Erythroblast (primary cell): ENCODE data around the gene STK38L.
A peak's percentile ranks its signal among the peaks of the same experiment; 100 is the strongest.

Experiments
- DNase-seq, 2 experiments: peaks; one replicate each; lab custom pipeline; 2025; lab: John Stamatoyannopoulos, UW
- GATA1 ChIP-seq: IDR thresholded peaks from 2 replicates; pipeline ENCODE4 v1.6.1; 2011; ENCODE audit warnings: low read depth, mild to moderate bottlenecking, control low read depth, low read length, moderate library complexity
- POLR2A ChIP-seq: IDR thresholded peaks from 2 replicates; pipeline ENCODE4 v1.6.1; 2011; ENCODE audit warnings: mild to moderate bottlenecking, low read length

Gene STK38L

DNA sequence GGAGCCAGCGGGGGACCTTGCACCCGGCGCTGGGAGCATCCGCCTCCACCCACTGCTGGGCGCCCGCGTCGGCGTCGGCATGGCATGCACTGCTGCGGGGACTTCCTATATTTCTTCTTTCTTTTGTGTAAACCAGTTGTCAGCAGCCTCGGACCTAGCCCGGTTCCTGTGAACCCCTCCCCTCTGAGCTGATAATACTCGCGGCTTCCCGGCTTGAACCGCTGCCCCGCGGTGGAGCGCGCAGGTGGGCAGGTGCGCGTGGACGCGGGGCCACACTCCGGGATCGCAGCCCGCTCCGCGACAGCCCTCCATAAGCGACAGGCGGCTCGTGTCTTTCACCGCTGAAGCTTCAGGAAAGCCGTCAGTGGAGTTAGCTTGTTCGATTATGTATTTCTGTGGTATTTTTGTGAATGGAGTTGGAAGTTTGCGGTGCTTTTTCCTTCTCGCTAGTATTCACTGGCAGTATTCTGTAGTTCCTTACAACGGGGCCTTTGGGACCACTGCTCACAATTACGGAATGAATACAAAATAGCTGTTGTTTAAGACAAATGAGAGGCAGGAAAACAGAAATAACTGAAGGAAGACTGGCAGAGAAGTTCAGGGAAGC, 89.4 kb downstream of the STK38L start:
- peak; percentile 42 to 44 for DNase-seq
- no peak for TF ChIP-seq POLR2A
- TF ChIP-seq GATA1, result no peak

- peak; percentile 42 to 78 for DNase-seq
- peak; percentile 24 for TF ChIP-seq POLR2A
- TF ChIP-seq GATA1, result no peak
These were observed 90.1 kb downstream of the STK38L start for GRCh38 chr12:27334042-27334720.

- TF ChIP-seq POLR2A (no peak), GATA1 (no peak)
- no peak for DNase-seq
These were observed 90.6 kb downstream of the STK38L start for GRCh38 chr12:27334721-27335082.

GRCh38 chr12:27335364-27336281, 91.5 kb downstream of the STK38L start:
- TF ChIP-seq GATA1 (no peak), POLR2A (no peak)
- DNase-seq, result no peak

GRCh38 chr12:27336282-27336653, 92.2 kb downstream of the STK38L start:
- TF ChIP-seq POLR2A (no peak), GATA1 (no peak)
- no peak for DNase-seq

DNA sequence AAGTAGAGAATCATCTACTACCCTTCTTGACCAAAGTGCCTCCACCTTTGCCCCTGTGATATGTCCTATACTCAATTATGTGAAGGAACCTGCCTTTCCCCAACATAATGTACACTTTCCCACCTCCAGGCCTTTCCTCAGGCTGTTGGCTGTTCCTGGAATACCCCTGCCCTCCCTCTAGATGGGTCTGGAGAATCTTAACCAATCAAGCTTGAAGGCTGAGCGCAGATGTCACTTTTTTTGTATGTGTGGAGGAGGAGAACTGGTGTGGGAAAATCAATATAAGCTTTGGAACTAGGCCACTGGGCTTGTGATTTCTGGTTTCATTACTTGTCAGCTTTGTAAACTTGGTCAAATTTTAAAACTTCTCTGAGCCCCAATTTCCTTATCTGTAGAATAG, 93.3 kb downstream of the STK38L start:
- no peak for DNase-seq
- TF ChIP-seq POLR2A (no peak), GATA1 (no peak)

- TF ChIP-seq GATA1 (no peak), POLR2A (no peak)
- no peak for DNase-seq
These were observed 94.4 kb downstream of the STK38L start for GRCh38 chr12:27338473-27338872.

GRCh38 chr12:27340971-27341370, 96.9 kb downstream of the STK38L start:
- no peak for DNase-seq
- TF ChIP-seq POLR2A (no peak), GATA1 (no peak)

DNA sequence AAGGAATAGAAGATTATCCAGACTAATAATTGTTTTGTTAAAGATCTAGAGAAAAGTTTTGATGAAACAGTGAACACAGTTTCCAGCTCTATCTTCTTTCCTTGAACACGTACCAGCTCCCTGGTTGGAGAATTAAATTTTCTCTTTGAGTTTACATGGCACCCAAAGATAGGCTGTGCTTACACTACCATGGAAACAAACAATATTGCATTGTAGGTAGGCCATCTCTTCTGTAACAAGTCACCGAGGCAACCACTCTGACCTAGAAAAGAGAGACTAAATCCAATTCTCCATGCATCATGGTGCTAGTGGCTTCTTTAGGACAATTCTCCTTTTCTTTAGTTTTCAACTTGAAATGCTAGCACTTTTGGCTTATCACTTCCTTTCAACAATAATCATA, 98.5 kb downstream of the STK38L start:
- no peak for TF ChIP-seq GATA1
- no peak for TF ChIP-seq POLR2A
- DNase-seq, result no peak

- TF ChIP-seq POLR2A, result no peak
- no peak for TF ChIP-seq GATA1
- DNase-seq, result no peak
These were observed 99.3 kb downstream of the STK38L start for GRCh38 chr12:27343255-27344000.

DNA sequence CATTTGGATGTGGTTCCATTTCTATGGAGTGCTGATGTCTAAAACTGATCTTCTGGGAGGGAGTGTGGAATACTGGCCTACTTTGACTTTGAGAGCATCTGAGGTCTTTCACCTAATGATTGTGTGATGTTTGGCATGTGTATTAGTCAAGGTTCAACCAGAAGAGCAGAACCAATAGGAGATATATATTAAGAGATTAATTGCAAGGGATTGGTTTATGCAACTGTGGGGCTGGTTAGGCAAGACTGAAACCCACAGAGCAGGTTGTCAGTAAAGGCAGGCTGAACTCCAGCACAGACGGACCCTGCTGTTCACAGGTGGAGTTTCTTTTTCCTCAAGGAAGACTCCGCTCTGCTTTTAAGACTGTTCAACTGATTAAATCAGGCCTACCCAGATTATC, 100.2 kb downstream of the STK38L start:
- no peak for TF ChIP-seq POLR2A
- TF ChIP-seq GATA1, result no peak
- no peak for DNase-seq

DNA sequence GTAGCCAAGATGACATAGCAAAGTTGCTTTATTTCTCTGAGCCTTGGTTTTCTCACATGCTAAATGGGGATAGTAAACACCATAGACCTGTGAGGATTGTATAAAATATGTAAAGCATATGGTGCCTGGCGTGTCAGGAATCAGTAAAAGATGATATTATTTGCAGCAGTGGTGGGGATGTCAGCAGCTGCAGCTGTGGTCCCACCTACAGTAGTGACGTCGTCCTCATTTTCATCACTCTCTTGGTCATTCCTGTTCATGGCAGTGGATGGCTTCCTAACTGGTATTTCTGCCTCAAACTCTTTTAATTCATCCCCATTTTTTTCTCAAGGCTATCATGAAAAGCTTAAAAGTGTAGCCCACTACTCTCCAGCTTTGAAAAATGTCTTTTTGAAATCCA, 100.7 kb downstream of the STK38L start:
- TF ChIP-seq POLR2A, result no peak
- TF ChIP-seq GATA1, result no peak
- no peak for DNase-seq

- no peak for TF ChIP-seq POLR2A
- TF ChIP-seq GATA1, result no peak
- no peak for DNase-seq
These were observed 101.3 kb downstream of the STK38L start for GRCh38 chr12:27345376-27345775.
